ENCODE measurements around the gene GADL1.

Gene GADL1, protein sequence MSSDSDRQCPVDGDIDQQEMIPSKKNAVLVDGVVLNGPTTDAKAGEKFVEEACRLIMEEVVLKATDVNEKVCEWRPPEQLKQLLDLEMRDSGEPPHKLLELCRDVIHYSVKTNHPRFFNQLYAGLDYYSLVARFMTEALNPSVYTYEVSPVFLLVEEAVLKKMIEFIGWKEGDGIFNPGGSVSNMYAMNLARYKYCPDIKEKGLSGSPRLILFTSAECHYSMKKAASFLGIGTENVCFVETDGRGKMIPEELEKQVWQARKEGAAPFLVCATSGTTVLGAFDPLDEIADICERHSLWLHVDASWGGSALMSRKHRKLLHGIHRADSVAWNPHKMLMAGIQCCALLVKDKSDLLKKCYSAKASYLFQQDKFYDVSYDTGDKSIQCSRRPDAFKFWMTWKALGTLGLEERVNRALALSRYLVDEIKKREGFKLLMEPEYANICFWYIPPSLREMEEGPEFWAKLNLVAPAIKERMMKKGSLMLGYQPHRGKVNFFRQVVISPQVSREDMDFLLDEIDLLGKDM

DNA sequence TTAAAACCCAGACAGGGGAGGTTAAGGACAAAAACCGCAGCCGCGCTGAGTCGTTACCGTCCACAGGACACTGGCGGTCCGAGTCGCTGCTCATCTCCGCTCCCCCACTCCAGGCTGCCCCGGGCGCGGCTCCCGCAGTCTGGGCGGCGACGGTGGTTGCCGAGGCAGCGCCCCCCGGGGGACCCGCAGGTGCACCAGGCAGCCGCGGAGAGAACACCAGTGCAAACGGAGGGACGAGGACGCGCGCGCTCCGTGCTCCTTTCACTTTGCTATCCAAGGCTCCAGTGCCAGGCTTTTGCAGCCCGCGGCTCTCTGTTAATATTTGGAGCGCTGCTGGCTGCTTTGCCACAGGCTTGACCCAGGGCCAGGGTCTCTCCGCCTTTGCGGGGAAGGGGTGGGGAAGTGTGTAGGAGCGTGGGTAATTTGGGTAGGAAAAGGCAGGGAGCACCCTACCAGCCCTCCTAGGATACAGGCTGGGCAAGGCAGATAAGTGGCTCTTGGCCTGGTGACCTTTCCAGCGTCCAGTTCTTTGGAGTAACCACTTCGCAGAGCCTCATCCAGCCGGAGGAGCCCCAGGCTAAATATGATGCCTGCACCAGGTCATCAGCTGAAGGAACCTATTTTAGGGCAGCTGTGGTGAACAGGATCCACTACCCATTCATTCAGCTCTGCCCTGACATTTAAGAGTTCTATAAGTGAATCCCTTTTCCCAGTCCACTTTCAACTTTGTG, at the start of gene GADL1:
TSS of gene GADL1 (minus strand) at position 141 of the 731 bp plus-strand sequence. CDS start at position 94, 47 bp downstream.
- DNase-seq: no peak

DNA sequence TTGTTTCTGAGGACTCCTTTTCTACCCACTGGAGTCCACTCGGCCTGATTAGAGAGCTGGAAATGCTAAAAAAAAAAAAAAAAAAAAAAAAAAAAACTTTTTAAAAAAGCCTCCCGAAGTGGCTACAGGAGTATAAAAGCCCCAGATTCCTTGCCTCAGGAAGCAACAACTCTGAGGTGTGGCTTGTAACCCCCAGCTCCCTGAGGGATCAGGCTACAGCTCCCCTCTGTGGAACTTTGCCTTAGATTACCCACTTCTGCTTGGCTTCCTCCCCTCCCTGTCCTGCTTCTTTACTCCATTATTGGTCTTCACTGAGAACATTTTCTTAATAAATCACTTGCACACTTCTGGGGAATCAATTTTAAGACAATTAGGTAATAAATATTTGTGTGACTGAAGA, 49.7 kb upstream of the GADL1 start:
- DNase-seq: no peak

DNA sequence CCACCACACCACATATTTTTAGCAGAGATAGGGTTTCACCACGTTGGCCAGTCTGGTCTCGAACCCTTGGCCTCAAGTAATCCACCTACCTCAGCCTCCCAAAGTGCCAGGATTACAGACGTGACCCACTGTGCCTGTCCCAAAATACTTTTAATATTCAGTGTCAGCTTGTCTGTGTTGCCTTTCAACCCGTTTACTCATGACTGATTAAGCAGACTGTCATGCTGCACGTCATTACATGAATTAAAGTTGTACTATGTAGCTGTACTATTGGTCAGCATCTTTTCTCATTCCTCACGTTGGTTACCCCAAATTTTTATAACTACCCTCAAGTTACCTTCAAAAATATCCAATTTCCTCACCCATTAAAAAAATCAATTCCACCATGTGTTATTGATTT, 48.7 kb upstream of the GADL1 start:
- no peak for DNase-seq

DNA sequence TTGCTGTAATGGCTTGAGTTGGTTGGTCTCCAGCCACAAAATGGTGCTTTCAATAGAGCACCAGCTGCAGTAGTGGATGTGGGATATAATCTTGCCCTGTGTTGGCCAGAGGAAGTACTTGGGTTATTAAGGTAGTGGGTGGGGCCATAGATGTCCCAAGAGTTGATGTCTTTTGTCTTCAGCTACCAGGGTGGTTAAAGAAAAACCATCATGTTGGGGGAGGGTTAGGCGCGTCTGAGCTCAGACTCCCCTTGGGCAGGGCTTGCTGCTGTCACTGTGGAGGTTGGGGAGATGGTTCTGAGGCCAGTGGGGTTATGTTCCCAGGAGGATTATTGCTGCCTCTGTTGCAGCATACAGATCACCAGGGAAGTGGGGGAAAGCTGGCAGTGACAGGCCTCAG, 46.9 kb upstream of the GADL1 start:
- DNase-seq: no peak

DNA sequence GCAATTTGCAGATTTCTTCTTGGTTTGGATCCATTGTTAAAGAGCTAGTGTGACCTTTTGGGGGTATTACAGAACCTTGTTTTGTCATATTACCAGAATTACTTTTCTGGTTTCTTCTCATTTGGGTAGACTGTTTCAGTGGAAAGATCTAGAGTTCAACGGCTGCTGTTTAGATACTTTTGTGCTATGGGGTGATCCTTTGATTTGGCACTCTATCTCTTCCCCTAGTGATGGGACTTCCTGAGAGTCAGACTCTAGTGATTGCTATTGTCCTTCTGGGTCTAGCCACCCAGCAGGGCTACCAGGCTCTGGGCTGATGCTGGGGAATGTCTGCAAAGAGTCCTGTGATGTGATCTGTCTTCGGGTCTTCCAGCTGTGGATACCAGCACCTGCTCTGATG, 46.3 kb upstream of the GADL1 start:
- DNase-seq: no peak

DNA sequence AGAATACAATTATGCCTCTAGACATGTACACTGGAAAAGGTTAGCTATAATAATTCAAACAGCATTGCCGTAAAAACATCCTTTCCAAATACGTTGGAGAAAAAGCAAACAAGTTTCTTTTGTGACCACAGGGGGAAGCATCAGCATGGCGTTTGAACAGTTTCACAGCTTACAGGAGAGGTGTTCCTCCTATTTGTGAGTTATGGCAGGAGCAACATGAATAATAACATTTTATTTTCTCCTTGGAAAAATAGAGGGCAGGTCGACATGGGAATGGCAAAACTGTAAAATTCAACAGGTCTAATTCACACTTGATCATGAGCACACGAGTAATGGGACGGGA, 39.7 kb upstream of the GADL1 start:
- DNase-seq: no peak

DNA sequence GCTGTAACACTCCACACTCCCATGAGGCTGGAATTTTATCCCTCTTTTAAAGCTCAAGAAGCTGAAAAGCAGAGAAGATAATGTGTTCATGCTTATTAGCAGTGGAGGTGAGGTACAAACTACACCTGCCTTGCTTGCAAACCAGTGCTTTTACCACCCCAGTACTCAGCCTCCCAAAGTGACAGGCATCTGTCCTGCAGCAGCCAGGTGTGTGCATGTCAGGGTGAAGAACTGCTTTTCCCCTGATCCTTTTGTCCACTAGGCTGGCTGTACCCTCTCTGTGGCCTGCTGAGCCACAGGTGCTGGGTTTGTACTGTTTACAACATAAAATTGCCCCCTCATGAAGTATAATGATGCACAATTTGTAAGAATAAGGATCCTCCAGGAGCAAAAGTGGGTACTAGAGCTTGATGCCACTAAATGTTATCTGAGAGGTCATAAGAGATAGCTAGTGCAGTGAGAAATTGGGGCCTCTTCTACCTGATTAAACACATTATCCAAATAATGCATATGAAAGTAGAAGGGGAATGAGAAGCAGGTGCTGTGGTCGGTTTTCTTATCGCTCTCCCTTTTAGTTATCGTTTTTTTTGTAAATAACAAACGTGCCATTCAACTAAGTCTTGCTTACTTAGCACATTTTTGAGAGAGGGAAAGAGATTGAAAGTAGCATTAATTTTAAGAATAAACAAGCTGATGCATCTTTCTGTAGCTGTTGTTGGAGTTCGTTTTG, 39.2 kb upstream of the GADL1 start:
- no peak for DNase-seq

DNA sequence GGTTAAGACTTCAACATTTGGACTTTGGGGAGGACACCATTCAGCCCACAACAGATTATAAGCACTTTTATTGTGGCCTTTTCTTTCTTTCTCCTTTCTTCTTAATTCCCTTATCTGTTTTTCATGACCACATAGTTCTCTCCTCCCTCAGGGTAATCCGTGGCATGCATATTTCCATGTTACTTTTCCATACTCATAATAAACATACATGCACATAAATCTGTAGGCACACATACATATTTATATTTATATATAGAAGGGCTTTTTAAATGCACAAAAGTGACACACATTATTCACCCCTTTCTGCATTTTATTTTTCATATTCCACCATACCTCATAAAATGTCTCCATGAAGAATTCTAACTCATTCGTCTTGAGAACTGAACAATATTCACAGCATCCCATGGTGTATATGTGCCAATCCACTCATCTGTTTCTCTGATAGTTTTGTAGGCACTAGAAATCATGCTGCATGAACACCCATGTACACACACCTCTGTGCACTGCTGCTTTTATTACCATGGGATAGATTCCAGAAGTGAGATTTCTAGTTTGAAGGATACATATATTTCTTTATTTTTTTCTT, 38.1 kb upstream of the GADL1 start:
- no peak for DNase-seq

DNA sequence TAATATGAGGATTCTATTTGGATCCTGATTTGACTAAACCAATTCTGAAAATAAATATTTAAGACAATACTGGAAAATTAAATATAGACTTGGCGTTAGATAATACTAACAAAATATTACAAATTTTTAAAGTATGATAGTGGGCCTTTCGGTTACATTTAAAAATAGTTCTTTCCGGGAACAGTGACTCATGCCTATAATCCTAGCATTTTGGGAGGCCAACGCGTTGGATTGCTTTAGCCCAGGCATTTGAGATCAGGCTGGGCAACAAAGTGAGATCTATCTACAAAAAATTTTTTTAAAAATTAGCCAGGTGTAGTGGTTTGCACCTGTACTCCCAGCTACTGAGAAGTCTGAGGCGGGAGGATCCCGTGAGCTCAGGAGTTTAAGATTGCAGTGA, 30.3 kb upstream of the GADL1 start:
- DNase-seq: no peak

DNA sequence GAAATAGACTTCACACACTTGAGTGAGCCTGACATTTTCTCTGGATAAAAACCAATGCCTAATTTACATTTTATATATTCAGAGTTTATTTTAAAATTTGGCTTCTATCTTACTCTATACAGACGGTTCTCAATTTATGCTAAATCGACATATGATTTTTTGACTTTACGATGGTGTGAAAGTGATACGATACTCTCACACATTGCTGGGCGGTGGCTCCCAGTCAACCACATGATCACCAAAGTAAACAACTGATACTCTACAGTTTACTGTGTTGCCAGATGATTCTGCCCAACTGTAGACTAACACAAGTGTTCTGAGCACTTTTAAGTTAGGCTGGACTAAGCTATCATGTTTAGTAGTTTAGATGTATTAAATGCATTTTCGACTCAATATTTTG, 25.1 kb upstream of the GADL1 start:
- no peak for DNase-seq

DNA sequence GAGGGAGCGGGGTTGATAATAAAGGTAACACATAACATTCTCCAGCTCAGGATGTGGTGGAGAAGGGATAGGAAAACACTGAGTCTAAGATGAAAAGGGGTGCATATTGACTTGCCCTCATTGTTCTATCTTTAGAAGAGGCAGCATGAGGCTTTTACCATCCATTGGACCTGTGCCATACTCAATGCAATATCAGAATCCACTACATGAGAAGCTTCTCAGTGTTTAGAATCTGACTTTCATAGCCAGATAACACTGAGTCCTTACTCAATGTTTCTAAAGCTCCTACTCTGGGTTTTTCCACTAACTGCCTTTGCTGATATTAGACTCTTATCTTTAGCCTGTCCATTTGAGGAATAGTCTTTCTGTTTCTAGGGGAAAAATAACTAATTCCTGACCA, 24.3 kb upstream of the GADL1 start:
- no peak for DNase-seq

DNA sequence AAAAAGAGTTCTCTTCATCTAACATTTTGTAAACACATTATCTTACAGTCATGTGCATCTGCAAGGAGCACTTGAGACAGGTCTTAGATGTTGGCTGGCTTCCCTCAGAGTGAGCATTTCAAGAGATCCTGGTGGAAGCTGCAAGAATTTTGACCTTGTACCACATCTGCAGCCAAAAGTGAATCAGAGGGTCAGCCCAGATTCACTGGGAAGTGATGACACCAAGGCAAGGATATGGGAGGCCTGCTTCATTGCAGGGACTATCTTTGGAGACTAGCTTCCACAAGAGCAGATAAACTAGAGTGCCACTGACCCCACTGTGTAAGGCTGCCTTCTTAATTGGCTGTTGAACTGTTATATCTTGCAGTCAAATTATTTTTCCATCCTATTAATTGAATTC, 21.3 kb upstream of the GADL1 start:
- no peak for DNase-seq

DNA sequence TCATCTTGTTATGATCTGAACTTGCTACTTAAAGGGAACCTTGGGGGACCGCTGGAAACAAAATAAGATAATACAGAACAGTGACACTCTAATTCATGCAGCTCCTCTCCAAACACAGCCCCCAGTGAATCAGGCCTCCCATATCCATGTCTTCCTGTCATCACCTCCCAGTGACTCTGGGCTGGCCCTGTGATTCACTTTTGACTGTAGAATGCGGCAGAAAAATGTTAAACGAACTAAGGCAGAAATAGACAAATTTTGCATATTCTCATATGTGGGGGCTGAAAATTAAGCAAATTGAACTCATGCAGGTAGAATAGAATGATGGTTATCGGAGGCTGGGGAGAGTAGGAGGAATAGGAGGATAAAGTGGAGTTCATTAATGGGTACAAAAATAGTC, 20.2 kb upstream of the GADL1 start:
- no peak for DNase-seq

DNA sequence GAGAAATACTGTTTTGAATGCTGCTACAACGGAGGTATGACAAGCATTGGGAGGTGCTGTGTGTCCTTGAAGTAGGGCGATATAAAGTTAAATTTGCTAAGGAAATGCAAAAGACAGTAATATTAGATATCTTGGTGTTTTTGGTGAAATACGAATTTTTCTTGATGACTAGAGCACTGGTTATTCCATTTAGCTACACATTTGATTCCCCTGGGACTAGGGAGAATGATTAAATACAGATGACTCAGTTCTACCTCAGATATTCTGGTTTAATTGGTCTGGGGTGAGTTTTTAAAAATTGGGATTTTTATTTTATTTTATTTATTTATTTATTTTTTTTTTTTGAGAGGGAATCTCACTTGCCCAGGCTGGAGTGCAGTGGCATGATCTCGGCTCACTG, 18.7 kb upstream of the GADL1 start:
- DNase-seq: no peak

DNA sequence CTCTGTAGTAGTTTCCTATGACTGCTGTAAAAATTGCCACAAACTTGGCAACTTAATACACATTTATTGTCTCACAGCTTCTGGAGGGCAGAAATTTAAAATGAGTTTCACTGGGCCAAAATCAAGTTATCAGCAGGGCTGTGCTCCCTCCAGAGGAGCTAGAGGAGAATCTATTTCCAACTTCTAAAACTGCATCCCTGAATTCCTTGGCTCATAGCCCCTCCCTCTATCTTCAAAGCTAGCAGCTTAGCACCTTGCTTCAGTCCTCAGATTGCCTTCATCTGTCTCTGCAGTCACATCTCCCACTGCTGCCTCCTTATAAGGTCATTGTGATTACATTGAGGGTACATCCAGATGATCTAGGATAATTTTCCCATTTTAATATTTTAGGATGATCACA, 17.8 kb upstream of the GADL1 start:
- no peak for DNase-seq

DNA sequence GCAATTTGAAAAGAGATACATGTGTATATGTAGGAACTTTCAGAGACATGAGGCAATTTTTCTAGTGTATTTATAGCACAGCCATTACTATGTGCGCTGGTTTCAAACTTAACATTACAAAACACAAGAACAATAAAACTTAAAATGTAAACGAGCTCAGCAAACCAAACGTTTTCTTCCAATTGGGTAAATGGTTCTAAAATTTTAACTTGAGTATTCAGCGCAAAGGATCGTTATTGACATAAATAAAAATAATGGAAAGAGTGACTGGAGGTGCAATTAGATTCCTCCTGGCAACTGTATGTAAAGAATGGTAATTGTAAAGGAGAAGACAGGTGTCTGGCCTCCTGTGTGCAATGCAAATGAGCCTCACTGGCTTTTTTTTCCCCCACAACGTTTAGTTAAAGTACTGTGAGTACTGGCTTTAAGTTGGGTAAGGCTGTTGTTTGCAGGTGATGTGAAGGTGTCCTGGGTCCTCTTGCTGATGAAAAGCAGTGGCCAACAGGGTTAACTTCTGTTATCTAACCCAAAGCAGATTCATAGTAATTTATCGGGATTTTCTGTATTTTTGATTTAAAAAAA, 14.1 kb upstream of the GADL1 start:
- no peak for DNase-seq

DNA sequence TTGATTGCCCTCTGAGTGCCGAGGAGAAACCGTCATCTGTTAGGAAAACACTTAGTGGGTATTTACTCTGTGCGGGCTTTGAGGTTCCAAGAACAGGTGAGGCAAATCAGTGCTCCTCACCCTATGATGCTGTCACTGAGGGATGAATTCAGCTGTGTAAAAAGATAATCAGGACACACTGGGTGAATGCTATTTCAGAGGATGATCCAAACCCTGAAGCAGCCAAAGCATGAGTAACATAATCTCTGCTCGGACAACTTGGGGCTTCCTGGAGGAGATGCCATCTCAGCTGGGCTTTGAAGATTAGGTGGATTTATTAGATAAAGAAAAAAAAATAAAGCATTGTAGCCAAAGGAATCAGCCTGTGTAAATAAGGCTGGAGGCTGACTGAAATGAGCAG, 10.5 kb upstream of the GADL1 start:
- DNase-seq: no peak

DNA sequence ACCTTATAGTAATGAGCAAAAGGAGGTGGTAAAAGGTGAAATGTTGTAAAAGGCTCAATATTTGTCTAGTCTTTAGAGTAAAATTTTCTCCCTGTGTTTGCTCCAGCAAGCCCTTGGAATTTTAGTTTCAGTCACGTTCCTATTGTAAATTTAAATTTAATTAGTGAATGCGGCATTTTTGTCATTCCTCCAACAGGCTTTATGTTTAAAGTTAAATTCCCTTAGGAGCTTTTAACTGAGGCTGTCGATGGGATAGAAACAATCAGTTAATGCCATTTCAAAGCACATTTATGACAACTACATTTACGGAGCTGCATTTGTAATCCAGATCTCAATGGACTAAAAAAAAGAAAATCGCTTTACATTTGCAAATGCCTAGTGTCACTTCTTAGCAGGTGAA, 868 bp upstream of the GADL1 start:
- no peak for DNase-seq

DNA sequence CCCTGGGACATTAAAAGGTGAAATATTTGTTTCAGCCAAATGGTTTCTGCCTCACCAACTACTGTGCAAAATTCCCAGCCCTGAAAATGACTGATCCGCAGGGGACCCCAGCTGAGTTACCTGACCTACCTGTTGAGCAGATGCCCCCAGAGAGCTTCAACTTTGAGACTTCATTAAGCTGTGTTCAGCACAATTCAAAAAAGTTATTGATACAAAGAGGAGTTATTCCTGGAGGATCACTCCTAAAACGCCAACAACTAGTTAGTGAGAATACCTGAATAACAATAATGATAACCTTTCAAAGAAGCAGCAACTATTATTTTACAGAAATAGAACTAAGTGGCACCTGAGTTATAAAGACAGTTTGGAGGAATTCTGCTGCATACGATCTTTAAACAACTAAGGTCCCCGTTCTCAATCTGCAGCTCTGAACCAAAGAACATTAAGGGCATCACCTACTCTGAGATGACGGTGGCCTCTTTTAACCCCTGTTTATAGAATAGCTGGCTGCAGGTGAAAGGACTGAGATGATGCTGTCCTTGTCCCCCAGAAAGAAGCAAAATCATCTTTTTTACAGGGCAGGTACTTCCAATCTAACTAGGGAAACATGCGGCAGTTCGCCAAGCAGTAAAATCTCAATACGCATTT, 659 bp downstream of the GADL1 start:
- DNase-seq: no peak

DNA sequence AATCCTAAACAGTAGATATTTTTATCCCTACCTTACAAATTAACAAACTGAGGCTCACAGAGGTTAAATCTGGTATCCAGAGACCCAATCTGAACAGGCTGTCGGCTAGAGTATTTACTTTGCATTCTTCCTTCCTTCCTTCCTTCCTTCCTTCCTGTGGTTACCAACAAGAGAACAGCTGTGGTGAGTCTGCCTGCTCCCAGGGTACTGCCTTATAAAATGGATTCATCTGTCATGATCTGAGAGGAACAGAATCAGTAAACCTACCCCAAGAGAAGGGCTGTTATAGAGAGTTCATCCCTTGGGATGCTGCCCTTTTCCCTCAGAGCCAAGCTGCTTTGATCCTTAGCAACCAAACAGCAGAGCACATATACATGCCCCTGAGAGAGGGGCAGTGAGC, 3.6 kb downstream of the GADL1 start:
- no peak for DNase-seq

DNA sequence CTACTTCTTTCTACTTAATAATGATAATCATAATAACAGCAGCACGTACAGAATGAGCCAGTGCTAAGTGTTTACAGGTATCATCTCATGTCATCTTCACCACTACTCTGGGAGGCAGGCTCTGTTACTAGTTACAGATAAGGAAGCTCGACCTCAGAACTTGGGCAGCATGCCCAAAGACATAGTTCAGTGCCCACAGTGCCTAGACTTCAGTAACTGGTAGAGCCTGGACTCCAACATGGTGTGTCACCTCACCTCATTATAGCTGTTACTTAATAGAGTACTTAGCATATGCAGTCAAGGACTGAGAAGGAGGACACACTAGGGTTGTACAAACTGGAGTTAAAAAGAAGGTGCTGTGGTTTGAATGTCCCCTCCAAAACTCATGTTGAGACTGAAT, 7.6 kb downstream of the GADL1 start:
- no peak for DNase-seq

DNA sequence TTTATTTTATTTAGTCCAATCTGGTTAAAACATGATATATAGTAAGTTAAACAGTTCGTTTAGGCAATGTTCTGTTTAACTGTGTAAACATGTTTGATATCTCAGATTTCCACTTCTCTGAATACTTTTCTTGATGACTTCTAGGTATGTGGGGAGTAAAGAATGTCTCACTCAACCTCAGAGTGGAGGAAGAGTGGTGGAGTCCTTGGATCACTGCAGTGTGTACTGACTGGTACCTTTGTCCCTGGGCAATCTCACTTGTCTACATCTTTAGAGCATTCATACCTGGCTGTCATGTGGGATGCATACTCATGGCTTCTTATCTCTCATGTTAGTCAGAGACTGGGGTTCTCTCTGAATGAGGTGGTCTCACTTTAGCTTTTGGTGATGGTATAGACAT, 15.6 kb downstream of the GADL1 start:
- DNase-seq: no peak

DNA sequence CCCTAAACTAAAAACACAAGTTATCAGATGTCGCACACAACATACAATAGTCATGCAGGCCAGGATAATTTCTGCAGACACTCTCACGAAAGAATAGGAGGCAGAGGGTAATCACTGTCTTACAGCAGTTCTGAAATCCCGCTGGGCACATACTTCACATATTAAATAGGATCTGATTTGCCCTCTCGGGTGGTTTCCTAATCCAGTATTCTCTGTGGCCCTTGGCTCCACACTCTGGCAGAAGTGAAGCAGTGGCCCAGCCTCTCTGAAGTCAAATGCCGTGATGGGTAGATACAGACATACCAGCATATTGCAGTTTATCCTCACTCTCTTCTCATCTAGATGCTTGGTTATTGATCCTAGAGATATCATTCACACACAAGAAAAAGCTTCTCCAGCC, 19.0 kb downstream of the GADL1 start:
- no peak for DNase-seq
